HepG2 (cell line): ENCODE results near the gene DPF1. TPM values are rescaled to one million over a fixed set of nuclear protein-coding genes. Genes with fewer than 3 reads are reported as not detected.

Experiments
- ATAC-seq: fragments of 200-7000 bp; cut with Tn5 transposase; 3 replicates; pipeline ENCODE4 v1.9.1; 2020; ENCODE audit warnings: mild to moderate bottlenecking, moderate library complexity
- BruUV-seq: library from RNA; stranded (reverse); fragments of 400-500 nt; replicated peaks from 2 replicates; lab custom pipeline; 2021; lab: Mats Ljungman, UMichigan
- CTCF ChIA-PET: fragments of 300-600 bp; formaldehyde crosslinking; extraction: SDS; loops from one replicate; lab custom pipeline; 2021; ENCODE audit warnings: low total read pairs, inconsistent platforms, low intra/inter-chr PET ratio; lab: Yijun Ruan, JAX
- POLR2A ChIA-PET: fragments of 350-600 bp; sonication (Branson Sonifier 250); formaldehyde crosslinking; loops from one replicate; lab custom pipeline; 2020; ENCODE audit warnings: antibody characterized with exemption, inconsistent platforms; lab: Yijun Ruan, JAX
- DNase-seq: peaks from one replicate; pipeline ENCODE4 v3.0.0-alpha.2; 2015; ENCODE audit warnings: low spot score
- FAIRE-seq: peaks from 3 replicates; lab custom pipeline; 2011; peaks lifted over from hg19 to GRCh38; lab: Jason Lieb, UNC
- H2AFZ ChIP-seq: one replicate; pipeline ENCODE4 v1.6.1; 2011; ENCODE audit warnings: low read length, inconsistent platforms
- H3K27ac ChIP-seq: fragments of 300-600 bp; 3 replicates; pipeline ENCODE4 v1.8.0; 2011; ENCODE audit warnings: mixed run types, mild to moderate bottlenecking, mixed read lengths, low read length, inconsistent platforms; ENCODE audit not compliant: insufficient read depth; ENCODE audit errors: extremely low read length
- H3K27me3 ChIP-seq, 2 experiments: fragments of 200-600 bp in 1 of 2; 2 replicates in 1 of 2; 3 replicates in 1 of 2; pipeline versions ENCODE4 v1.6.0 to v1.8.0; 2011; ENCODE audit warnings: low read length in 2 of 2, mild to moderate bottlenecking in 2 of 2, moderate library complexity in 2 of 2, inconsistent platforms in 1 of 2; ENCODE audit not compliant: insufficient read depth in 2 of 2, control insufficient read depth in 1 of 2
- H3K36me3 ChIP-seq, 2 experiments: fragments of 200-600 bp in 1 of 2; replicated peaks in 1 of 2; 2 replicates in 1 of 2; 3 replicates in 1 of 2; pipeline versions ENCODE4 v1.5.1 to v1.8.0; 2011; ENCODE audit warnings: low read length in 2 of 2, inconsistent platforms in 1 of 2; ENCODE audit not compliant: insufficient read depth in 2 of 2, control insufficient read depth in 1 of 2
- H3K4me1 ChIP-seq: 2 replicates; pipeline ENCODE4 v1.5.1; 2012; ENCODE audit warnings: low read length, inconsistent platforms; ENCODE audit not compliant: insufficient read depth
- H3K4me2 ChIP-seq: 2 replicates; pipeline ENCODE4 v1.6.0; 2011; ENCODE audit warnings: low read depth, low read length, inconsistent platforms
- H3K4me3 ChIP-seq, 3 experiments: fragments of 200-600 bp in 1 of 3; sonication (generic), shearing (Covaris generic) in 1 of 3; replicated peaks in 1 of 3; 2 replicates each; pipeline ENCODE4 v1.5.1; 2011 to 2016; ENCODE audit warnings: low read length in 3 of 3, inconsistent platforms in 2 of 3, low read depth in 2 of 3, mild to moderate bottlenecking in 2 of 3, control low read depth in 1 of 3, mixed read lengths in 1 of 3; ENCODE audit not compliant: insufficient read depth in 1 of 3
- H3K79me2 ChIP-seq: one replicate; pipeline ENCODE4 v1.6.1; 2011; ENCODE audit warnings: low read length, inconsistent platforms; ENCODE audit not compliant: insufficient read depth
- H3K9ac ChIP-seq: 2 replicates; pipeline ENCODE4 v1.6.0; 2011; ENCODE audit warnings: mild to moderate bottlenecking, low read depth, low read length, inconsistent platforms; ENCODE audit not compliant: insufficient read depth
- H3K9me3 ChIP-seq: 2 replicates; pipeline ENCODE4 v1.5.1; 2012; ENCODE audit warnings: mild to moderate bottlenecking, low read length
- H4K20me1 ChIP-seq: 2 replicates; pipeline ENCODE4 v1.6.0; 2011; ENCODE audit warnings: inconsistent platforms, mild to moderate bottlenecking, low read length, moderate library complexity; ENCODE audit not compliant: insufficient read depth
- ADNP ChIP-seq: sonication (generic); formaldehyde crosslinking; IDR thresholded peaks from 2 replicates; pipeline ENCODE4 v1.4.0; 2020; ENCODE audit warnings: missing genetic modification reagents
- BHLHE40 ChIP-seq: IDR thresholded peaks from 2 replicates; pipeline ENCODE4 v1.6.1; 2011; ENCODE audit warnings: low read length, improper control_type of control experiment
- CAMTA2 ChIP-seq: sonication (generic); formaldehyde crosslinking; IDR thresholded peaks from 2 replicates; pipeline ENCODE4 v1.4.0; 2020; ENCODE audit warnings: mild to moderate bottlenecking, missing genetic modification reagents, borderline replicate concordance
- CREB3 ChIP-seq: sonication (generic); formaldehyde crosslinking; IDR thresholded peaks from 2 replicates; pipeline ENCODE4 v1.5.0; 2020; ENCODE audit warnings: missing genetic modification reagents
- MATR3 ChIP-seq: sonication (generic); formaldehyde crosslinking; IDR thresholded peaks from 2 replicates; pipeline ENCODE4 v1.4.0; 2020; ENCODE audit warnings: missing genetic modification reagents
- NRL ChIP-seq: sonication (generic); formaldehyde crosslinking; IDR thresholded peaks from 2 replicates; pipeline ENCODE4 v1.5.0; 2020; ENCODE audit warnings: missing genetic modification reagents, mild to moderate bottlenecking, moderate library complexity, borderline replicate concordance
- PRDM10 ChIP-seq: sonication (generic); formaldehyde crosslinking; IDR thresholded peaks from 2 replicates; pipeline ENCODE4 v1.4.0; 2020; ENCODE audit warnings: low read depth, missing genetic modification reagents
- ZMYM3 ChIP-seq: sonication (generic); formaldehyde crosslinking; IDR thresholded peaks from 2 replicates; pipeline ENCODE4 v1.5.1; 2020; ENCODE audit warnings: mild to moderate bottlenecking, missing genetic modification reagents
- ZNF335 ChIP-seq: sonication (generic); formaldehyde crosslinking; IDR thresholded peaks from 2 replicates; pipeline ENCODE4 v1.4.0; 2020; ENCODE audit warnings: missing genetic modification reagents
- ZNF629 ChIP-seq: sonication (generic); formaldehyde crosslinking; conservative IDR thresholded peaks from 2 replicates; pipeline ENCODE4 v1.5.0; 2020; ENCODE audit warnings: missing genetic modification reagents
- ZNF674 ChIP-seq: sonication (generic); formaldehyde crosslinking; IDR thresholded peaks from 2 replicates; pipeline ENCODE4 v1.5.0; 2020; ENCODE audit warnings: low read depth, mild to moderate bottlenecking, missing genetic modification reagents
- ZNF746 ChIP-seq: sonication (generic); formaldehyde crosslinking; IDR thresholded peaks from 2 replicates; pipeline ENCODE4 v1.8.0; 2022; ENCODE audit warnings: mild to moderate bottlenecking, missing genetic modification reagents
- WGBS: methylation state at CpG from one replicate; pipeline ENCODE4 v1.1.6; 2017; ENCODE audit warnings: low lambda C conversion rate; 5-methylcytosine and 5-hydroxymethylcytosine counted together
- in situ Hi-C: cut with HindIII; loops from 2 replicates; pipeline ENCODE4 v1.10.0; 2017; ENCODE audit warnings: low pct_unique_long_range_greater_than_20kb; ENCODE audit not compliant: extremely low pct_ligation_motif_present
- intact Hi-C: fragments of 100-400 bp; cut with micrococcal nuclease; formaldehyde crosslinking; loops from one replicate; pipeline ENCODE4 v1.10.0; 2022; ENCODE audit not compliant: unreplicated experiment
- polyA plus RNA-seq, 8 experiments: library from polyadenylated mRNA; depleted of rRNA in 3 of 8; stranded (reverse) in 7 of 8; unstranded in 1 of 8; fragments of >200 nt; fragmentation: Illumina TruSeq in 4 of 8; extraction: Trizol in 4 of 8; gene quantifications; 2 replicates each; pipeline versions ENCODE4 v1.2.1 to v1.2.3, GENCODE V29; 2011 to 2016; ENCODE audit warnings: low read depth in 4 of 8, missing spikeins in 1 of 8, mixed read lengths in 1 of 8; ENCODE audit not compliant: insufficient read depth in 1 of 8
- total RNA-seq, 5 experiments: library from RNA; depleted of rRNA; stranded (reverse); fragments of >200 nt; fragmentation: Illumina TruSeq; extraction: Trizol; gene quantifications; 2 replicates each; pipeline ENCODE4 v1.2.3, GENCODE V29; 2016; ENCODE audit warnings: low read depth in 1 of 5

Gene DPF1
- total and polyA plus RNA-seq, 2 of the 13 experiments (the other 11 are each of a cell fraction or from before 2014, with no cell fraction given): 1.0 to 3.2 TPM

GRCh38 chr19:38228005-38228377 lies 4.0 kb upstream of the DPF1 start (continued):
- TF ChIP-seq NRL (CRISPR knock-in tag) (no peak), BHLHE40 (no peak), ZNF335 (CRISPR knock-in tag) (no peak), ADNP (CRISPR knock-in tag) (no peak)
- TF ChIP-seq, all 625 proteins: peak for 0

GRCh38 chr19:38227287-38228004 lies 3.4 kb upstream of the DPF1 start:
- no TSS peak for BruUV-seq

More at GRCh38 chr19:38227287-38228004, 3.4 kb upstream of the DPF1 start:
- Histone ChIP-seq H3K4me2 (no peak overlapping the region), H2AFZ (no peak overlapping the region), H4K20me1 (no peaks in the 10 kb centered on the region), H3K9me3 (no peaks in the 10 kb centered on the region), H3K27me3 (peaks cover 7 to 22% of the 10 kb centered on the region in 2 experiments; a peak in 4 of 5 replicates), H3K9ac (no peak overlapping the region), H3K79me2 (no peaks in the 10 kb centered on the region), H3K4me1 (peaks cover 17% of the 10 kb centered on the region), H3K4me3 (no peak overlapping the region), H3K36me3 (no peaks in the 10 kb centered on the region), H3K27ac (no peak overlapping the region)
- 42% methylated on average over 4 of the region's 11 CpGs for WGBS
- TF ChIP-seq ZNF674 (CRISPR knock-in tag) (no peak), ZMYM3 (CRISPR knock-in tag) (0 out of 2 replicates have a peak, but pooled peaks have one; percentile 42), ZNF746 (CRISPR knock-in tag) (no peak), CAMTA2 (CRISPR knock-in tag) (no peak), ADNP (CRISPR knock-in tag) (no peak), ZNF629 (CRISPR knock-in tag) (peak; percentile 83), CREB3 (CRISPR knock-in tag) (no peak), PRDM10 (CRISPR knock-in tag) (no peak), MATR3 (no peak)
- FAIRE-seq (no peak), DNase-seq (no peak), ATAC-seq (no peak)
- in situ Hi-C loops: no loop called here
- CTCF ChIA-PET: interaction anchor here (1.6 kb wide), 1 partner anchor 107 kb away, joined by 5 read pairs; no protein-coding TSS in a partner anchor
- POLR2A ChIA-PET: no interaction called here
- intact Hi-C loops: no loop called here
